GM23248 (cell line): ENCODE data around the gene GPR173. TPM values are rescaled to one million over a fixed set of nuclear protein-coding genes. Genes with fewer than 3 reads are reported as not detected.
A peak's percentile ranks its signal among the peaks of the same experiment; 100 is the strongest.

Experiments
- DNase-seq: peaks from one replicate; pipeline ENCODE4 v3.0.0-alpha.2; 2015
- H2AFZ ChIP-seq: fragments of 200-600 bp; sonication (generic); 2 replicates; pipeline ENCODE4 v1.6.1; 2016; ENCODE audit warnings: antibody characterized with exemption
- H3F3A ChIP-seq: fragments of 200-600 bp; sonication (generic); 2 replicates; pipeline ENCODE4 v1.6.1; 2016; ENCODE audit warnings: mild to moderate bottlenecking, antibody characterized with exemption, mixed run types; ENCODE audit not compliant: insufficient read depth
- H3K27ac ChIP-seq: fragments of 200-600 bp; sonication (generic); 2 replicates; pipeline ENCODE4 v1.5.1; 2016; ENCODE audit warnings: mild to moderate bottlenecking
- H3K27me3 ChIP-seq: fragments of 200-600 bp; sonication (generic); replicated peaks from 2 replicates; pipeline ENCODE4 v1.6.1; 2016; ENCODE audit warnings: mild to moderate bottlenecking; ENCODE audit not compliant: insufficient read depth
- H3K36me3 ChIP-seq: fragments of 200-600 bp; sonication (generic); 2 replicates; pipeline ENCODE4 v1.6.1; 2016; ENCODE audit warnings: low read depth, mild to moderate bottlenecking
- H3K4me1 ChIP-seq: fragments of 200-600 bp; sonication (generic); 2 replicates; pipeline ENCODE4 v1.6.1; 2016; ENCODE audit warnings: mild to moderate bottlenecking; ENCODE audit not compliant: insufficient read depth
- H3K4me2 ChIP-seq: fragments of 200-600 bp; sonication (generic); one replicate; pipeline ENCODE4 v1.6.1; 2016; ENCODE audit warnings: mild to moderate bottlenecking; ENCODE audit not compliant: unreplicated experiment
- H3K4me3 ChIP-seq: fragments of 200-600 bp; sonication (generic); 2 replicates; pipeline ENCODE4 v1.5.1; 2016; ENCODE audit warnings: mild to moderate bottlenecking
- H3K79me2 ChIP-seq: fragments of 200-600 bp; sonication (generic); 2 replicates; pipeline ENCODE4 v1.6.1; 2016; ENCODE audit warnings: mild to moderate bottlenecking; ENCODE audit not compliant: insufficient read depth
- H3K9ac ChIP-seq: fragments of 200-600 bp; sonication (generic); 2 replicates; pipeline ENCODE4 v1.6.1; 2016; ENCODE audit warnings: mild to moderate bottlenecking
- H3K9me2 ChIP-seq: fragments of 200-600 bp; sonication (generic); 2 replicates; pipeline ENCODE4 v1.6.1; 2016; ENCODE audit warnings: mixed run types, mild to moderate bottlenecking, moderate library complexity; ENCODE audit not compliant: insufficient read depth
- H3K9me3 ChIP-seq: fragments of 200-600 bp; sonication (generic); one replicate; pipeline ENCODE4 v1.6.1; 2017; ENCODE audit warnings: low read depth
- H4K20me1 ChIP-seq: fragments of 200-600 bp; sonication (generic); 2 replicates; pipeline ENCODE4 v1.6.0; 2016; ENCODE audit not compliant: insufficient read depth
- EZH2 ChIP-seq: fragments of 200-600 bp; sonication (generic); IDR thresholded peaks from 2 replicates; pipeline ENCODE4 v1.6.1; 2018; ENCODE audit warnings: antibody characterized with exemption, mild to moderate bottlenecking; ENCODE audit not compliant: insufficient read depth, poor library complexity, severe bottlenecking
- EZH2phosphoT487 ChIP-seq: fragments of 200-600 bp; sonication (generic); IDR thresholded peaks from 2 replicates; pipeline ENCODE4 v1.6.1; 2018; ENCODE audit warnings: antibody characterized with exemption, moderate library complexity, mild to moderate bottlenecking, low read depth; ENCODE audit not compliant: insufficient read depth
- WGBS, 2 experiments: methylation state at CpG; one replicate each; pipeline ENCODE4 v1.1.6; 2015 to 2017; ENCODE audit warnings: low lambda C conversion rate in 2 of 2, low coverage in 1 of 2; ENCODE audit errors: missing lambda C conversion rate in 2 of 2; 5-methylcytosine and 5-hydroxymethylcytosine counted together
- in situ Hi-C: fragments of 300-500 bp; cut with MboI; formaldehyde crosslinking; loops from 2 replicates; pipeline ENCODE4 v1.15.0; 2020
- polyA plus RNA-seq: library from polyadenylated mRNA; unstranded; fragments of >200 nt; fragmentation: Nextera tagmentation; extraction: Ambion mirVana; gene quantifications from 2 replicates; pipeline ENCODE4 v1.2.1, GENCODE V29; 2016
- total RNA-seq: library from RNA; depleted of rRNA; stranded (reverse); fragments of >200 nt; shearing (Covaris generic); gene quantifications from 2 replicates; pipeline ENCODE4 v1.2.3, GENCODE V29; 2014

Gene GPR173
- total and polyA plus RNA-seq, 2 experiments from 2014 or later, result 0.24 to 0.86 TPM

GRCh38 chrX:53004038-53004437 lies 44.6 kb upstream of the GPR173 start:
- no peaks in the 10 kb centered on the region for H4K20me1 ChIP-seq
- no peaks in the 10 kb centered on the region for H3K79me2 ChIP-seq
- H3K36me3 ChIP-seq, result no peaks in the 10 kb centered on the region
- no peak overlapping the region for H3K27ac ChIP-seq
- H3K9me2 ChIP-seq, result no peaks in the 10 kb centered on the region
- H3K4me3 ChIP-seq, result no peak overlapping the region
- no peak overlapping the region for H2AFZ ChIP-seq
- no peak overlapping the region for H3K4me2 ChIP-seq
- TF ChIP-seq EZH2 (no peak), EZH2phosphoT487 (no peak)
- 82 to 83% methylated on average over 4 of the region's 4 CpGs for WGBS, 2 experiments
- H3K4me1 ChIP-seq, result no peaks in the 10 kb centered on the region
- H3K9ac ChIP-seq, result no peak overlapping the region
- H3K27me3 ChIP-seq, result no peaks in the 10 kb centered on the region
- in situ Hi-C loops, result no loop called here
- no peak for DNase-seq
- no peaks in the 10 kb centered on the region for H3K9me3 ChIP-seq
- no peaks in the 10 kb centered on the region for H3F3A ChIP-seq

GRCh38 chrX:53004811-53005210 lies 43.8 kb upstream of the GPR173 start:
- TF ChIP-seq EZH2phosphoT487 (no peak), EZH2 (no peak)
- DNase-seq, result no peak
- 0% methylated on average over 4 of the region's 4 CpGs for WGBS, 2 experiments

GRCh38 chrX:53005327-53005726 lies 43.3 kb upstream of the GPR173 start:
- no peaks in the 10 kb centered on the region for H3K36me3 ChIP-seq
- no peaks in the 10 kb centered on the region for H3K4me1 ChIP-seq
- no peak overlapping the region for H3K4me3 ChIP-seq
- no peaks in the 10 kb centered on the region for H3K79me2 ChIP-seq
- no peak overlapping the region for H3K9ac ChIP-seq
- H3F3A ChIP-seq, result no peaks in the 10 kb centered on the region
- H3K27ac ChIP-seq, result no peak overlapping the region
- 0% methylated on average over 1 to 3 of the region's 3 CpGs for WGBS, 2 experiments
- no peaks in the 10 kb centered on the region for H4K20me1 ChIP-seq
- DNase-seq, result peak; percentile 30
- no peaks in the 10 kb centered on the region for H3K9me2 ChIP-seq
- H3K4me2 ChIP-seq, result no peak overlapping the region
- TF ChIP-seq EZH2phosphoT487 (no peak), EZH2 (no peak)
- H3K9me3 ChIP-seq, result no peaks in the 10 kb centered on the region
- no peak overlapping the region for H2AFZ ChIP-seq
- in situ Hi-C loops, result no loop called here
- no peaks in the 10 kb centered on the region for H3K27me3 ChIP-seq

More at GRCh38 chrX:53004811-53005210, 43.8 kb upstream of the GPR173 start:
- no peaks in the 10 kb centered on the region for H3K9me3 ChIP-seq
- H3K79me2 ChIP-seq, result no peaks in the 10 kb centered on the region
- no peaks in the 10 kb centered on the region for H3K27me3 ChIP-seq
- no peak overlapping the region for H3K9ac ChIP-seq
- in situ Hi-C loops, result no loop called here
- H3K4me1 ChIP-seq, result no peaks in the 10 kb centered on the region
- no peaks in the 10 kb centered on the region for H3F3A ChIP-seq
- H3K9me2 ChIP-seq, result no peaks in the 10 kb centered on the region
- no peak overlapping the region for H2AFZ ChIP-seq
- no peak overlapping the region for H3K4me3 ChIP-seq
- H3K27ac ChIP-seq, result no peak overlapping the region
- no peaks in the 10 kb centered on the region for H3K36me3 ChIP-seq
- H3K4me2 ChIP-seq, result no peak overlapping the region
- no peaks in the 10 kb centered on the region for H4K20me1 ChIP-seq

DNA sequence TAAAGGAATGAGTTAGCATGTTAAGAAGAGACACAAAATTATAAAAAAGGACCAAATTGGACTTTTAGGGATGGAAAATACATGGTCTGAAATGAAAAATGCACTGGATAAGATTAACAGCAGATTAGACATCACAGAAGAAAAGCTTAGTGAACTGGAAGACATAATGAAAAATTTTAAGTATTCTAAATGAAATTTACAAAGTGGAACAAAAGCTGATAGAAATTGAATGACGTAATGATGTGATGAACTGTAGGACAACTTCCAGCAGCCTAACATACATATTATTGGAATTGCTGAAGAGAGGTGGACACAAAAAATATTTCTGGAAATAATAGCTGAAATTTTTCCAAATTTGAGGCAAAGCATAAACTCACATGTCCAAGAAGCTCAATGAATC lies 39.6 kb upstream of the GPR173 start:
- H3K9me3 ChIP-seq, result no peaks in the 10 kb centered on the region
- no peak overlapping the region for H2AFZ ChIP-seq
- no peaks in the 10 kb centered on the region for H3K27me3 ChIP-seq
- in situ Hi-C loops, result no loop called here
- H3K79me2 ChIP-seq, result no peaks in the 10 kb centered on the region
- no peak for DNase-seq
- no peak overlapping the region for H3K4me3 ChIP-seq
- no peaks in the 10 kb centered on the region for H3K36me3 ChIP-seq
- no peak overlapping the region for H3K9ac ChIP-seq
- TF ChIP-seq EZH2phosphoT487 (no peak), EZH2 (no peak)
- H4K20me1 ChIP-seq, result no peaks in the 10 kb centered on the region
- H3K9me2 ChIP-seq, result no peaks in the 10 kb centered on the region
- H3K4me1 ChIP-seq, result no peaks in the 10 kb centered on the region
- WGBS, 2 experiments, result 67 to 70% methylated on average over 1 of the region's 1 CpG
- H3K27ac ChIP-seq, result no peak overlapping the region
- H3F3A ChIP-seq, result no peaks in the 10 kb centered on the region
- H3K4me2 ChIP-seq, result no peak overlapping the region

DNA sequence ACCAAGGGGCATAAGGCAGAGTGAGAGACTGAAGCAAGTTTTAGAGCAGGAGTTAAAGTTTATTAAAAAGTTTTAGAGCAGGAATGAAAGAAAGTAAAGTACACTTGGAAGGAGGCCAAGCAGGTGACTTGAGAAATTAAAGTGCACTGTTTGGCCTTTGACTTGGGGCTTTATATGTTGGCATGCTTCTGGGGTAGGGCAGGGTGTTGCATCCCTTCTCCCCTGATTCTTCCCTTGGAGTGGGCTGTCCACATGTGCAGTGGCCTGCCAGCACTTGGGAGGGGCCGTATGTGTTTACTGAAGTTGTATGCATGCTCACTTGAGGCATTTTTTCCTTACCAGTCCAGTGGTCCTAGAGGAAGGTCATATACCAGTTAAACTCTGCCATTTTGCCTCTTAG lies 35.3 kb upstream of the GPR173 start:
- Histone ChIP-seq H3K36me3 (no peaks in the 10 kb centered on the region), H2AFZ (no peak overlapping the region), H3K9me2 (no peaks in the 10 kb centered on the region), H3K4me3 (no peak overlapping the region), H3F3A (no peaks in the 10 kb centered on the region), H3K4me1 (no peaks in the 10 kb centered on the region), H3K27me3 (no peaks in the 10 kb centered on the region), H3K79me2 (no peaks in the 10 kb centered on the region), H3K27ac (no peak overlapping the region), H3K9ac (no peak overlapping the region), H3K9me3 (no peaks in the 10 kb centered on the region), H3K4me2 (no peak overlapping the region), H4K20me1 (no peaks in the 10 kb centered on the region)
- DNase-seq, result no peak
- no peak for TF ChIP-seq EZH2phosphoT487
- TF ChIP-seq EZH2, result no peak
- in situ Hi-C loops, result no loop called here
- WGBS, 2 experiments, result 7 to 8% methylated on average over 1 of the region's 1 CpG
